Osteoblast (primary cell): ENCODE data around the gene SLC48A1. TPM values are rescaled to one million over a fixed set of nuclear protein-coding genes. Genes with fewer than 3 reads are reported as not detected.

ENCODE experiments used
- DNase-seq: peaks from one replicate; pipeline ENCODE4 v3.0.0; 2011; ENCODE audit warnings: low spot score, mixed read lengths; ENCODE audit not compliant: insufficient read length; ENCODE audit errors: missing footprints
- H2AFZ ChIP-seq: 2 replicates; pipeline ENCODE4 v1.6.0; 2011; ENCODE audit warnings: mild to moderate bottlenecking, low read length
- H3K27ac ChIP-seq: 2 replicates; pipeline ENCODE4 v1.5.1; 2011; ENCODE audit warnings: mild to moderate bottlenecking, low read depth, low read length, moderate library complexity
- H3K27me3 ChIP-seq: 2 replicates; pipeline ENCODE4 v1.6.0; 2012; ENCODE audit warnings: mild to moderate bottlenecking, control low read depth, inconsistent platforms, low read length, moderate library complexity; ENCODE audit not compliant: insufficient read depth
- H3K36me3 ChIP-seq: 2 replicates; pipeline ENCODE4 v1.5.1; 2011; ENCODE audit warnings: mild to moderate bottlenecking, low read length, control low read depth, moderate library complexity; ENCODE audit not compliant: insufficient read depth
- H3K4me1 ChIP-seq: 2 replicates; pipeline ENCODE4 v1.5.1; 2011; ENCODE audit warnings: mild to moderate bottlenecking, low read length, control low read depth, moderate library complexity; ENCODE audit not compliant: insufficient read depth
- H3K4me2 ChIP-seq: 2 replicates; pipeline ENCODE4 v1.6.0; 2011; ENCODE audit warnings: mild to moderate bottlenecking, low read length; ENCODE audit not compliant: insufficient read depth
- H3K4me3 ChIP-seq: fragments of 200-600 bp; sonication (generic); 3 replicates; pipeline ENCODE4 v1.5.1; 2012; ENCODE audit warnings: mild to moderate bottlenecking, low read length, inconsistent platforms; ENCODE audit not compliant: insufficient read depth
- H3K79me2 ChIP-seq: 2 replicates; pipeline ENCODE4 v1.6.0; 2012; ENCODE audit warnings: mild to moderate bottlenecking, low read length, control low read depth, inconsistent platforms; ENCODE audit not compliant: insufficient read depth
- H3K9me3 ChIP-seq: 2 replicates; pipeline ENCODE4 v1.5.1; 2011; ENCODE audit warnings: low read depth, low read length, control low read depth
- H4K20me1 ChIP-seq: 2 replicates; pipeline ENCODE4 v1.6.0; 2012; ENCODE audit warnings: mild to moderate bottlenecking, low read length, control low read depth; ENCODE audit not compliant: insufficient read depth
- CTCF ChIP-seq: IDR thresholded peaks from 2 replicates; pipeline ENCODE4 v1.5.1; 2011; ENCODE audit warnings: mild to moderate bottlenecking, low read depth, low read length, moderate library complexity; ENCODE audit errors: extremely low read depth
- total RNA-seq: library from RNA; depleted of rRNA; stranded (reverse); fragments of >200 nt; gene quantifications from 2 replicates; pipeline ENCODE4 v1.2.3, GENCODE V29; 2012

Gene SLC48A1
- total RNA-seq, 1 donor: 19.2 TPM

GRCh38 chr12:47785887-47786661, 13.0 kb downstream of the SLC48A1 start:
- Histone ChIP-seq H3K36me3 (peaks cover 89% of the 10 kb centered on the region), H3K79me2 (peaks cover 3% of the 10 kb centered on the region), H3K27ac (peak overlapping the region; percentile 12), H3K27me3 (no peaks in the 10 kb centered on the region), H3K4me1 (no peaks in the 10 kb centered on the region), H2AFZ (no peak overlapping the region), H3K4me2 (no peak overlapping the region), H3K4me3 (no peak overlapping the region), H4K20me1 (peaks cover 27% of the 10 kb centered on the region), H3K9me3 (no peaks in the 10 kb centered on the region)
- TF ChIP-seq CTCF: no peak
- DNase-seq: no peak

GRCh38 chr12:47786662-47787280, 13.7 kb downstream of the SLC48A1 start:
- TF ChIP-seq CTCF: no peak
- peaks cover 3% of the 10 kb centered on the region for H3K79me2 ChIP-seq
- no peaks in the 10 kb centered on the region for H3K9me3 ChIP-seq
- no peaks in the 10 kb centered on the region for H3K4me1 ChIP-seq
- H3K27me3 ChIP-seq: no peaks in the 10 kb centered on the region
- no peak for DNase-seq
- peaks cover 27% of the 10 kb centered on the region for H4K20me1 ChIP-seq
- H3K36me3 ChIP-seq: peaks cover 89% of the 10 kb centered on the region
- no peak overlapping the region for H2AFZ ChIP-seq
- no peak overlapping the region for H3K27ac ChIP-seq
- no peak overlapping the region for H3K4me2 ChIP-seq
- no peak overlapping the region for H3K4me3 ChIP-seq

GRCh38 chr12:47787596-47788319, 14.7 kb downstream of the SLC48A1 start:
- Histone ChIP-seq H3K4me3 (no peak overlapping the region), H2AFZ (no peak overlapping the region), H3K4me2 (no peak overlapping the region), H3K36me3 (peaks cover 93% of the 10 kb centered on the region), H3K27me3 (no peaks in the 10 kb centered on the region), H3K27ac (no peak overlapping the region), H3K4me1 (no peaks in the 10 kb centered on the region), H3K79me2 (peaks cover 6% of the 10 kb centered on the region), H4K20me1 (peaks cover 27% of the 10 kb centered on the region), H3K9me3 (no peaks in the 10 kb centered on the region)
- no peak for TF ChIP-seq CTCF
- DNase-seq: no peak

GRCh38 chr12:47789141-47789540, 16.1 kb downstream of the SLC48A1 start:
- H3K27ac ChIP-seq: no peak overlapping the region
- H3K79me2 ChIP-seq: peaks cover 12% of the 10 kb centered on the region
- H3K36me3 ChIP-seq: peaks cover 92% of the 10 kb centered on the region
- H2AFZ ChIP-seq: no peak overlapping the region
- no peak for DNase-seq
- no peak overlapping the region for H3K4me3 ChIP-seq
- H3K27me3 ChIP-seq: no peaks in the 10 kb centered on the region
- TF ChIP-seq CTCF: no peak
- no peaks in the 10 kb centered on the region for H3K4me1 ChIP-seq
- peaks cover 30% of the 10 kb centered on the region for H4K20me1 ChIP-seq
- no peaks in the 10 kb centered on the region for H3K9me3 ChIP-seq
- H3K4me2 ChIP-seq: no peak overlapping the region
